AG09309 (cell line): Measurements from ENCODE around the gene ZC3H13.

Experiments used
- DNase-seq: peaks from one replicate; pipeline ENCODE4 v3.0.0-alpha.2; 2010; ENCODE audit warnings: low read depth
- H3K4me3 ChIP-seq: 2 replicates; pipeline ENCODE4 v1.5.1; 2011; ENCODE audit warnings: mild to moderate bottlenecking, low read depth, low read length, moderate library complexity; ENCODE audit not compliant: control insufficient read depth
- CTCF ChIP-seq: IDR thresholded peaks from 2 replicates; pipeline ENCODE4 v1.5.1; 2011; ENCODE audit warnings: mild to moderate bottlenecking, low read depth, low read length, inconsistent platforms; ENCODE audit not compliant: insufficient read depth, control insufficient read depth; ENCODE audit errors: missing control alignments

ZC3H13 gene

GRCh38 chr13:46053162-46054012 is 841 bp upstream of the ZC3H13 start:
- no peak for DNase-seq
- H3K4me3 ChIP-seq: peak overlapping the region; percentile 89
- no peak for TF ChIP-seq CTCF

- no peak for TF ChIP-seq CTCF
- H3K4me3 ChIP-seq: peak overlapping the region; percentile 89
- no peak for DNase-seq
Observed at GRCh38 chr13:46051968-46052318, 603 bp downstream of the ZC3H13 start.

- no peak for DNase-seq
- TF ChIP-seq CTCF: no peak
- H3K4me3 ChIP-seq: no peak overlapping the region
Observed at GRCh38 chr13:46050771-46051170, 1.8 kb downstream of the ZC3H13 start.

- H3K4me3 ChIP-seq: no peak overlapping the region
- no peak for TF ChIP-seq CTCF
- no peak for DNase-seq
Observed at GRCh38 chr13:46045424-46045823, 7.1 kb downstream of the ZC3H13 start.

GRCh38 chr13:46043647-46044046 is 8.9 kb downstream of the ZC3H13 start:
- DNase-seq: no peak
- no peak for TF ChIP-seq CTCF
- H3K4me3 ChIP-seq: no peak overlapping the region

GRCh38 chr13:46041419-46041839 is 11.1 kb downstream of the ZC3H13 start:
- peak; percentile 13 for DNase-seq
- TF ChIP-seq CTCF: no peak
- no peak overlapping the region for H3K4me3 ChIP-seq

GRCh38 chr13:46040763-46041162 is 11.8 kb downstream of the ZC3H13 start:
- TF ChIP-seq CTCF: no peak
- no peak overlapping the region for H3K4me3 ChIP-seq
- DNase-seq: no peak
